Measurements from ENCODE around the gene SERINC1. TPM values are rescaled to one million over a fixed set of nuclear protein-coding genes. Genes with fewer than 3 reads are reported as not detected.

SERINC1 gene
- total RNA-seq, 1 donor, result 282 TPM

DNA sequence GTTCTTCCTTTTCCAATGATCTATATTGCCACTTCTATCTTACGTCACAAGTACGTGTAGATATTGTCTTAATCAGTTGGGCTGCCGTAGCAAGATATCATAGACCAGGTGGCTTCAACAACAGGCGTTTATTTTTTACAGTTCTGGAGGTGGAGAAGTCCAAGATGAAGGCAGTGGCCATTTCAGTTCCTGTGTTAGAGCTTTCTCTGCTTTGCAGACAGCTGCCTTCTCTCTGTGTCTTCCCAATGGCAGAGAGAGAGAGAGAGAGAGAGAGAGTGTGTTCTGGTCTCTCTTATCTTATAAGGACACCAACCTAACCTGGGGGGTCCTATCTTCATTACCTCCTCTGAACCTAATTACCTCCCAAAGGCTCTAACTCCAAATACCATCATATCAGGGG, 63.9 kb downstream of the SERINC1 start:
- TF ChIP-seq, protein P1, sequence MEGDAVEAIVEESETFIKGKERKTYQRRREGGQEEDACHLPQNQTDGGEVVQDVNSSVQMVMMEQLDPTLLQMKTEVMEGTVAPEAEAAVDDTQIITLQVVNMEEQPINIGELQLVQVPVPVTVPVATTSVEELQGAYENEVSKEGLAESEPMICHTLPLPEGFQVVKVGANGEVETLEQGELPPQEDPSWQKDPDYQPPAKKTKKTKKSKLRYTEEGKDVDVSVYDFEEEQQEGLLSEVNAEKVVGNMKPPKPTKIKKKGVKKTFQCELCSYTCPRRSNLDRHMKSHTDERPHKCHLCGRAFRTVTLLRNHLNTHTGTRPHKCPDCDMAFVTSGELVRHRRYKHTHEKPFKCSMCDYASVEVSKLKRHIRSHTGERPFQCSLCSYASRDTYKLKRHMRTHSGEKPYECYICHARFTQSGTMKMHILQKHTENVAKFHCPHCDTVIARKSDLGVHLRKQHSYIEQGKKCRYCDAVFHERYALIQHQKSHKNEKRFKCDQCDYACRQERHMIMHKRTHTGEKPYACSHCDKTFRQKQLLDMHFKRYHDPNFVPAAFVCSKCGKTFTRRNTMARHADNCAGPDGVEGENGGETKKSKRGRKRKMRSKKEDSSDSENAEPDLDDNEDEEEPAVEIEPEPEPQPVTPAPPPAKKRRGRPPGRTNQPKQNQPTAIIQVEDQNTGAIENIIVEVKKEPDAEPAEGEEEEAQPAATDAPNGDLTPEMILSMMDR (IDR thresholded peaks at IDR 0.05; ENCODE audit: insufficient read depth, low read length), result no peak
- H3K4me3 ChIP-seq (ENCODE audit: low read depth, low read length), result no peak overlapping the region
- DNase-seq (ENCODE audit: low read depth), result no peak

- no peak overlapping the region for H3K4me3 ChIP-seq (ENCODE audit: low read depth, low read length)
- TF ChIP-seq, protein P1 (IDR thresholded peaks at IDR 0.05; ENCODE audit: insufficient read depth, low read length), result no peak
- DNase-seq (ENCODE audit: low read depth), result no peak
These were observed 65.4 kb downstream of the SERINC1 start for GRCh38 chr6:122406187-122406586.

GRCh38 chr6:122405417-122405816, 66.2 kb downstream of the SERINC1 start:
- TF ChIP-seq, protein P1 (IDR thresholded peaks at IDR 0.05; ENCODE audit: insufficient read depth, low read length), result peak; percentile 40
- H3K4me3 ChIP-seq (ENCODE audit: low read depth, low read length), result no peak overlapping the region
- DNase-seq (ENCODE audit: low read depth), result peak; percentile 9

DNA sequence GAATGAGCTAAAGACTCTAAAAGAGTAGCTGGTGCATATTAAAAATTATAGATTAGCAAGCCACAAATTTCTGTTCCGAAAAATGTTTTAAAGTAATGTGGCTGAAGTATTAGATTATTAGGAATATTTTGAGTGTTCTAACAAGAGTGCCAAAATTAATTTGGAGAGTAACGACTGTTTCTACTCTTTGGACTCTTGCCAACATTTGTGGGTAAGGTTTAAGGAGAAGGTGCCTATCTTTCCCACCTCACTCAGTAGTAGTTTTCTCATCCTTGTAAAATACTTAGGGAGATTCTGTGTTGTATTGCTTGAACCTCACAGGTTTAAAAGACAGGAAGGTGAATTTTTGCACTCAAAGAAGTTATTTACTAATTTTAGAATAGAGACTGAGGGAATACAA, 67.2 kb downstream of the SERINC1 start:
- DNase-seq (ENCODE audit: low read depth), result no peak
- TF ChIP-seq, protein P1 (IDR thresholded peaks at IDR 0.05; ENCODE audit: insufficient read depth, low read length), result no peak
- no peak overlapping the region for H3K4me3 ChIP-seq (ENCODE audit: low read depth, low read length)

- H3K4me3 ChIP-seq (ENCODE audit: low read depth, low read length), result no peak overlapping the region
- TF ChIP-seq, protein P1 (IDR thresholded peaks at IDR 0.05; ENCODE audit: insufficient read depth, low read length), result no peak
- no peak for DNase-seq (ENCODE audit: low read depth)
These were observed 70.5 kb downstream of the SERINC1 start for GRCh38 chr6:122401104-122401503.

DNA sequence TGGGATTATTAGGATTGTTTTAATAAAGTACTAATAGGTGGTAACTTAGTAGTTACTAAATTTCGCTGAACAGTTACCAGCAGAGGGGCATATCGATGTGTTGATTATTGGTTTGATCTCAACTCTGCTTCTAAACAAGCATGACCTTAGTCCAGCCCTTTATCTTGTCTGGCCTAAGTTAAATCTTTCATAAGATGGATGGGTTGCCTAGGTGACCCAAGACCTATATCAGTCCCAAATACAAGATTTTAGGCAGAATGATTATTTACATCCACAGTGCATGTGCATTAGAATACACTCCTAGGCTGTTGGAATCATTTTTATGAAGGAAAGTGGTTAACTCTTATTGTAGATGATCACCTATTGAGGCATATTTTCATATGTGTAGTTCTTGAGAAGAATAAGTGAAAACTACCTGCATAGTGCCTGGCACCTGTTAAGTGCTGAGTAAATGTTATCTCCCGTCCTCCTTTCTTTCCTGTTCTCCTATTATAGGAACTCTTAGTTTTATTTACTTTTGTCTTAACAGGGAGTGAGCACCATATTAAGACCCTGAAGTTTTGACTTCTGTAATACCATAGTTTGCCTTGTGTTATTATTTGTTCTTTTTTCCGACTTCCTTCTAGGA, 71.0 kb downstream of the SERINC1 start:
- peak overlapping the region; percentile 98 for H3K4me3 ChIP-seq (ENCODE audit: low read depth, low read length)
- TF ChIP-seq, protein P1 (IDR thresholded peaks at IDR 0.05; ENCODE audit: insufficient read depth, low read length), result no peak
- peak; percentile 4 for DNase-seq (ENCODE audit: low read depth)

GRCh38 chr6:122400121-122400450, 71.5 kb downstream of the SERINC1 start:
- DNase-seq (ENCODE audit: low read depth), result peak; percentile 8
- TF ChIP-seq, protein P1 (IDR thresholded peaks at IDR 0.05; ENCODE audit: insufficient read depth, low read length), result no peak

More at GRCh38 chr6:122400121-122400450, 71.5 kb downstream of the SERINC1 start:
- peak overlapping the region; percentile 98 for H3K4me3 ChIP-seq (ENCODE audit: low read depth, low read length)

Data from fibroblast of the aortic adventitia (primary cell).